HEK293T (cell line): Measurements from ENCODE around the gene TRIM2.

Source experiments
- FOXA1 ChIP-seq: fragments of 450-650 bp; IDR thresholded peaks from 2 replicates; pipeline ENCODE4 v1.6.1; 2016; ENCODE audit warnings: mild to moderate bottlenecking
- SP1 ChIP-seq: fragments of 450-650 bp; IDR thresholded peaks from 2 replicates; pipeline ENCODE4 v1.6.1; 2017
- TARDBP ChIP-seq: fragments of 450-650 bp; IDR thresholded peaks from 2 replicates; pipeline ENCODE4 v1.6.1; 2016
- ZNF384 ChIP-seq: fragments of 450-650 bp; IDR thresholded peaks from 2 replicates; pipeline ENCODE4 v1.6.1; 2016

DNA sequence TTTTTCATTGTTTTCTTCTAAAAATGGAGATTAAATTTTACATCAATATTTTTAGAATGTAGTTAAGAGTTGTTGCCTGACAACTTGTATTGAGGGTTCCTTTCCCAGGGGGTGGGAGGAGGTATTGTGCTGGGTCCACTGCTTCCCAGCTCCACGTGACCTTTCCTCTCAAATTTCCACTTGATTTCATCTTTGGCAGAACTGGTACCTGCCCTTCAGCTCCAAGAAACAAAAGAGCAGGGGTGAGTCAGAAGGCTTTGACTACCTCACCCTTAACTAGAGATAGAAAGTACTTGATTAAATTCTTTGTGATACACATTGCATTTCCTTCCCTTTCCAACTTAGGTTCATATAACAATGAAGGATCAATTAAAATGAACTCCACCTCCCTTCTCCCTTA, 19.7 kb downstream of the TRIM2 start:
- no peak for TF ChIP-seq FOXA1
- TF ChIP-seq TARDBP: no peak
- no peak for TF ChIP-seq SP1
- TF ChIP-seq ZNF384: no peak
